IMR-90 (cell line): ENCODE results near the gene OR52E6. TPM values are rescaled to one million over a fixed set of nuclear protein-coding genes. Genes with fewer than 3 reads are reported as not detected.

Experiments
- ATAC-seq: fragments of 200-7000 bp; cut with Tn5 transposase; 2 replicates; pipeline ENCODE4 v1.9.1; 2020; ENCODE audit warnings: low read depth, mild to moderate bottlenecking, moderate library complexity
- BruUV-seq: library from RNA; stranded (reverse); fragments of 400-500 nt; replicated peaks from 2 replicates; lab custom pipeline; 2021; lab: Mats Ljungman, UMichigan
- CTCF ChIA-PET: fragments of 300-600 bp; formaldehyde crosslinking; extraction: SDS; loops from one replicate; lab custom pipeline; 2021; ENCODE audit warnings: antibody characterized with exemption; lab: Yijun Ruan, JAX
- POLR2A ChIA-PET: fragments of 300-600 bp; sonication (Branson Sonifier 250); formaldehyde crosslinking; loops from one replicate; lab custom pipeline; 2022; ENCODE audit warnings: antibody characterized with exemption; ENCODE audit not compliant: unreplicated experiment; lab: Charles Lee
- DNase-seq: peaks from one replicate; pipeline ENCODE4 v3.0.0; 2013
- H2AFZ ChIP-seq: replicated peaks from 2 replicates; pipeline ENCODE3; 2013; ENCODE audit warnings: low read length, mild to moderate bottlenecking; ENCODE audit not compliant: poor library complexity
- H2AK5ac ChIP-seq: 2 replicates; pipeline ENCODE4 v1.6.1; 2013; ENCODE audit warnings: low read depth, low read length, inconsistent platforms
- H2AK9ac ChIP-seq: replicated peaks from 2 replicates; pipeline ENCODE3; 2013; ENCODE audit warnings: mild to moderate bottlenecking, low read depth, low read length, moderate library complexity; ENCODE audit not compliant: poor library complexity
- H2BK120ac ChIP-seq: 2 replicates; pipeline ENCODE4 v1.6.1; 2013; ENCODE audit warnings: low read depth, low read length, inconsistent platforms
- H2BK15ac ChIP-seq: 3 replicates; pipeline ENCODE4 v1.6.1; 2013; ENCODE audit warnings: low read depth, low read length, inconsistent platforms
- H2BK20ac ChIP-seq: 2 replicates; pipeline ENCODE4 v1.6.1; 2013; ENCODE audit warnings: low read depth, mild to moderate bottlenecking, inconsistent platforms, low read length, moderate library complexity
- H2BK5ac ChIP-seq: 2 replicates; pipeline ENCODE4 v1.6.1; 2013; ENCODE audit warnings: mild to moderate bottlenecking, low read depth, low read length, inconsistent platforms; ENCODE audit not compliant: poor library complexity, severe bottlenecking
- H3K14ac ChIP-seq: replicated peaks from 2 replicates; pipeline ENCODE4 v1.6.1; 2013; ENCODE audit warnings: low read depth, low read length, inconsistent platforms
- H3K18ac ChIP-seq: 2 replicates; pipeline ENCODE4 v1.6.1; 2013; ENCODE audit warnings: low read depth, low read length, control low read depth
- H3K23ac ChIP-seq: 2 replicates; pipeline ENCODE4 v1.6.1; 2013; ENCODE audit warnings: low read depth, low read length, inconsistent platforms
- H3K27ac ChIP-seq: 2 replicates; pipeline ENCODE4 v1.5.1; 2013; ENCODE audit warnings: mild to moderate bottlenecking, control low read depth, low read length; ENCODE audit not compliant: insufficient read depth
- H3K27me3 ChIP-seq: 2 replicates; pipeline ENCODE4 v1.6.1; 2013; ENCODE audit warnings: low read length; ENCODE audit not compliant: control insufficient read depth, insufficient read depth
- H3K36me3 ChIP-seq: 2 replicates; pipeline ENCODE4 v1.6.1; 2013; ENCODE audit warnings: low read length, mixed read lengths; ENCODE audit not compliant: control insufficient read depth, insufficient read depth
- H3K4ac ChIP-seq: 2 replicates; pipeline ENCODE4 v1.6.1; 2013; ENCODE audit warnings: low read depth, low read length, inconsistent platforms
- H3K4me1 ChIP-seq: 2 replicates; pipeline ENCODE4 v1.6.1; 2013; ENCODE audit warnings: low read length, mixed read lengths; ENCODE audit not compliant: control insufficient read depth, insufficient read depth
- H3K4me2 ChIP-seq: 2 replicates; pipeline ENCODE4 v1.6.1; 2013; ENCODE audit warnings: low read depth, mild to moderate bottlenecking, control low read depth, low read length, moderate library complexity
- H3K4me3 ChIP-seq: 2 replicates; pipeline ENCODE4 v1.5.1; 2013; ENCODE audit warnings: low read depth, mild to moderate bottlenecking, control low read depth, low read length, moderate library complexity; ENCODE audit not compliant: insufficient read depth
- H3K56ac ChIP-seq: 2 replicates; pipeline ENCODE4 v1.6.1; 2013; ENCODE audit warnings: low read length, inconsistent platforms; ENCODE audit not compliant: insufficient read depth; ENCODE audit errors: extremely low read depth
- H3K79me1 ChIP-seq, 2 experiments: 2 replicates each; pipeline ENCODE4 v1.6.1; 2013; ENCODE audit warnings: low read length in 2 of 2, inconsistent platforms in 1 of 2, low read depth in 1 of 2
- H3K9ac ChIP-seq: 2 replicates; pipeline ENCODE4 v1.6.1; 2013; ENCODE audit warnings: low read depth, low read length, control low read depth
- H3K9me1 ChIP-seq: 2 replicates; pipeline ENCODE4 v1.6.1; 2013; ENCODE audit warnings: low read length, inconsistent platforms; ENCODE audit not compliant: insufficient read depth
- H3K9me3 ChIP-seq: 2 replicates; pipeline ENCODE4 v1.6.1; 2013; ENCODE audit warnings: low read length; ENCODE audit not compliant: control insufficient read depth, insufficient read depth
- H4K20me1 ChIP-seq: 2 replicates; pipeline ENCODE4 v1.6.1; 2013; ENCODE audit warnings: low read length, inconsistent platforms; ENCODE audit not compliant: insufficient read depth
- H4K5ac ChIP-seq: 2 replicates; pipeline ENCODE4 v1.6.1; 2013; ENCODE audit warnings: mild to moderate bottlenecking, low read depth, low read length, control low read depth
- H4K8ac ChIP-seq, 2 experiments: 2 replicates each; pipeline ENCODE4 v1.6.1; 2013; ENCODE audit warnings: low read depth in 2 of 2, low read length in 2 of 2, control low read depth in 1 of 2, inconsistent platforms in 1 of 2
- H4K91ac ChIP-seq: 2 replicates; pipeline ENCODE4 v1.6.1; 2013; ENCODE audit warnings: low read depth, low read length, inconsistent platforms; ENCODE audit not compliant: insufficient read depth
- RAD21 ChIP-seq: IDR thresholded peaks from 2 replicates; pipeline ENCODE4 v1.6.1; 2012; ENCODE audit warnings: low read length, improper control_type of control experiment
- SMC3 ChIP-seq: fragments of 150-350 bp; IDR thresholded peaks from 2 replicates; pipeline ENCODE4 v1.6.1; 2016; ENCODE audit warnings: low read depth, mild to moderate bottlenecking, antibody characterized with exemption, low read length, moderate library complexity
- WGBS, 2 experiments: methylation state at CpG; one replicate each; pipeline versions ENCODE4 v1.1.5 to v1.1.7; 2013; ENCODE audit warnings: missing lambda C conversion rate in 2 of 2; ENCODE audit not compliant: insufficient read length in 1 of 2; ENCODE audit errors: extremely low coverage in 2 of 2; 5-methylcytosine and 5-hydroxymethylcytosine counted together
- dilution Hi-C: fragments of 300-500 bp; cut with HindIII; formaldehyde crosslinking; loops from one replicate; pipeline ENCODE4 v1.14.3; 2018; ENCODE audit warnings: low sequenced_read_pairs; ENCODE audit not compliant: unreplicated experiment
- in situ Hi-C: fragments of 300-500 bp; cut with MboI; formaldehyde crosslinking; loops from 3 replicates; pipeline ENCODE4 v1.14.3; 2019; ENCODE audit warnings: low sequenced_read_pairs, inconsistent platforms, mixed read lengths
- intact Hi-C: fragments of 100-400 bp; cut with micrococcal nuclease; formaldehyde crosslinking; loops from 2 replicates; pipeline ENCODE4 v1.10.0; 2022
- polyA plus RNA-seq, 3 experiments: library from polyadenylated mRNA; depleted of rRNA; stranded (reverse); fragments of >200 nt; gene quantifications; 2 replicates each; pipeline ENCODE4 v1.2.3, GENCODE V29; 2012; ENCODE audit warnings: low replicate concordance in 1 of 3
- total RNA-seq: library from RNA; depleted of rRNA; stranded (reverse); fragments of >200 nt; gene quantifications from 2 replicates; pipeline ENCODE4 v1.2.3, GENCODE V29; 2012

OR52E6 gene
- total and polyA plus RNA-seq, 2 of the 4 experiments (the other 2 are of a cell fraction): not detected

GRCh38 chr11:5807580-5807979 is 34.1 kb downstream of the OR52E6 start:
- H3K9me1 ChIP-seq: no peaks in the 10 kb centered on the region
- H4K20me1 ChIP-seq: no peaks in the 10 kb centered on the region
- dilution Hi-C loops: no loop called here
- no peak overlapping the region for H3K14ac ChIP-seq
- intact Hi-C loops: loop anchor here (5.0 to 10.0 kb wide), 3 partner anchors 555 to 1623 kb away; no protein-coding TSS in a partner anchor
- ATAC-seq (no peak), DNase-seq (no peak)
- H4K8ac ChIP-seq: no peak overlapping the region
- no peak overlapping the region for H3K4me2 ChIP-seq
- no peak overlapping the region for H3K56ac ChIP-seq
- H3K23ac ChIP-seq: no peak overlapping the region
- H3K4ac ChIP-seq: no peak overlapping the region
- 49% methylated on average over 4 of the region's 10 CpGs; no CpG with 5 or more reads in 1 of the 2 experiments for WGBS, 2 experiments
- no peaks in the 10 kb centered on the region for H3K79me1 ChIP-seq
- H4K91ac ChIP-seq: no peak overlapping the region
- no peak overlapping the region for H2BK15ac ChIP-seq
- TF ChIP-seq RAD21 (no peak), SMC3 (no peak)
- H3K27me3 ChIP-seq: peaks cover 7% of the 10 kb centered on the region
- H2BK5ac ChIP-seq: no peak overlapping the region
- no peak overlapping the region for H3K27ac ChIP-seq
- H3K18ac ChIP-seq: no peak overlapping the region
- H3K9me3 ChIP-seq: no peaks in the 10 kb centered on the region
- no peak overlapping the region for H2BK120ac ChIP-seq
- H3K4me1 ChIP-seq: no peaks in the 10 kb centered on the region
- H4K5ac ChIP-seq: no peak overlapping the region
- CTCF ChIA-PET: no interaction called here
- H3K4me3 ChIP-seq: no peak overlapping the region
- H2AK5ac ChIP-seq: no peak overlapping the region
- H3K9ac ChIP-seq: no peak overlapping the region
- in situ Hi-C loops: no loop called here
- no peak overlapping the region for H2BK20ac ChIP-seq
- no TSS peak for BruUV-seq
- no peak overlapping the region for H2AK9ac ChIP-seq
- H2AFZ ChIP-seq: peak overlapping the region; percentile 32
- POLR2A ChIA-PET: no interaction called here
- H3K36me3 ChIP-seq: no peaks in the 10 kb centered on the region
